Measurements from ENCODE around the gene C2CD3.

C2CD3 gene

GRCh38 chr11:74175920-74176319 is 5.1 kb upstream of the C2CD3 start:
- H3K27me3 ChIP-seq (ENCODE audit: insufficient read depth, poor library complexity, severe bottlenecking), result no peaks in the 10 kb centered on the region
- no peak overlapping the region for H3K4me3 ChIP-seq (replicated peaks; ENCODE audit: insufficient read depth, low read length)
- no peak for DNase-seq (ENCODE audit: low read depth in 1 of 2, low spot score in 1 of 2)
- TF ChIP-seq SPI1 (IDR thresholded peaks at IDR 0.05; ENCODE audit: borderline replicate concordance, low read depth), result no peak
- no peak for TF ChIP-seq GABPA (IDR thresholded peaks at IDR 0.05; ENCODE audit: low read depth)
- no peak for TF ChIP-seq POLR2AphosphoS5 (IDR thresholded peaks at IDR 0.05; ENCODE audit: low read depth)
- no peak for TF ChIP-seq CTCF (IDR thresholded peaks at IDR 0.05; ENCODE audit: insufficient read depth, low read length)
- no peak for TF ChIP-seq REST (IDR thresholded peaks at IDR 0.05; ENCODE audit: insufficient replicate concordance, low read depth)
- no peak overlapping the region for H3K27ac ChIP-seq (replicated peaks)

GRCh38 chr11:74171997-74172396 is 1.2 kb upstream of the C2CD3 start:
- H3K27me3 ChIP-seq (ENCODE audit: insufficient read depth, poor library complexity, severe bottlenecking), result no peaks in the 10 kb centered on the region
- TF ChIP-seq SPI1 (IDR thresholded peaks at IDR 0.05; ENCODE audit: borderline replicate concordance, low read depth) (no peak), POLR2AphosphoS5 (IDR thresholded peaks at IDR 0.05; ENCODE audit: low read depth) (no peak), GABPA (IDR thresholded peaks at IDR 0.05; ENCODE audit: low read depth) (no peak), CTCF (IDR thresholded peaks at IDR 0.05; ENCODE audit: insufficient read depth, low read length) (no peak), REST (IDR thresholded peaks at IDR 0.05; ENCODE audit: insufficient replicate concordance, low read depth) (no peak)
- no peak for DNase-seq (ENCODE audit: low read depth in 1 of 2, low spot score in 1 of 2)
- peak overlapping the region; percentile 89 for H3K4me3 ChIP-seq (replicated peaks; ENCODE audit: insufficient read depth, low read length)
- H3K27ac ChIP-seq (replicated peaks), result peak overlapping the region; percentile 61

- Histone ChIP-seq H3K4me3 (replicated peaks; ENCODE audit: insufficient read depth, low read length) (peak overlapping the region; percentile 89), H3K27me3 (ENCODE audit: insufficient read depth, poor library complexity, severe bottlenecking) (no peaks in the 10 kb centered on the region)
These were observed 797 bp upstream of the C2CD3 start for GRCh38 chr11:74171630-74171968.

More at GRCh38 chr11:74171630-74171968, 797 bp upstream of the C2CD3 start:
- no peak for DNase-seq (ENCODE audit: low read depth in 1 of 2, low spot score in 1 of 2)
- peak overlapping the region; percentile 61 for H3K27ac ChIP-seq (replicated peaks)
- TF ChIP-seq GABPA (IDR thresholded peaks at IDR 0.05; ENCODE audit: low read depth), result no peak
- TF ChIP-seq CTCF (IDR thresholded peaks at IDR 0.05; ENCODE audit: insufficient read depth, low read length), result no peak
- no peak for TF ChIP-seq POLR2AphosphoS5 (IDR thresholded peaks at IDR 0.05; ENCODE audit: low read depth)
- no peak for TF ChIP-seq REST (IDR thresholded peaks at IDR 0.05; ENCODE audit: insufficient replicate concordance, low read depth)
- TF ChIP-seq SPI1 (IDR thresholded peaks at IDR 0.05; ENCODE audit: borderline replicate concordance, low read depth), result no peak

Data from HL-60 (cell line).